Neuronal stem cell (in vitro differentiated cells): ENCODE results near the gene PSKH1.
A peak's percentile ranks its signal among the peaks of the same experiment; 100 is the strongest.

Source experiments
- DNase-seq: peaks from one replicate; pipeline ENCODE4 v3.0.0-alpha.2; 2013; ENCODE audit warnings: low spot score
- H2AFZ ChIP-seq: one replicate; pipeline ENCODE4 v1.6.1; 2013; ENCODE audit warnings: mild to moderate bottlenecking, low read length, inconsistent platforms
- H2AK5ac ChIP-seq: 2 replicates; pipeline ENCODE4 v1.6.1; 2013; ENCODE audit warnings: low read depth, mild to moderate bottlenecking, inconsistent platforms, low read length, moderate library complexity, mixed read lengths
- H2BK120ac ChIP-seq: 2 replicates; pipeline ENCODE4 v1.6.1; 2013; ENCODE audit warnings: low read depth, mild to moderate bottlenecking, inconsistent platforms, low read length, moderate library complexity, mixed read lengths
- H2BK12ac ChIP-seq: one replicate; pipeline ENCODE4 v1.6.1; 2013; ENCODE audit warnings: low read length, inconsistent platforms
- H2BK15ac ChIP-seq: 2 replicates; pipeline ENCODE4 v1.6.1; 2013; ENCODE audit warnings: mild to moderate bottlenecking, low read length, inconsistent platforms, mixed read lengths
- H2BK5ac ChIP-seq: one replicate; pipeline ENCODE4 v1.6.1; 2013; ENCODE audit warnings: inconsistent platforms, mild to moderate bottlenecking, low read length, moderate library complexity
- H3K14ac ChIP-seq: one replicate; pipeline ENCODE4 v1.6.1; 2013; ENCODE audit warnings: low read length, inconsistent platforms
- H3K18ac ChIP-seq: 2 replicates; pipeline ENCODE4 v1.6.1; 2013; ENCODE audit warnings: low read length, inconsistent platforms
- H3K23ac ChIP-seq: 2 replicates; pipeline ENCODE4 v1.6.1; 2013; ENCODE audit warnings: low read depth, mild to moderate bottlenecking, mixed read lengths, low read length, inconsistent platforms; ENCODE audit not compliant: poor library complexity
- H3K27ac ChIP-seq: replicated peaks from 3 replicates; pipeline ENCODE4 v1.5.1; 2013; ENCODE audit warnings: low read length, inconsistent platforms
- H3K27me3 ChIP-seq, 3 experiments: 2 replicates each; pipeline ENCODE4 v1.6.1; 2013; ENCODE audit warnings: low read length in 3 of 3, mild to moderate bottlenecking in 2 of 3, inconsistent platforms in 1 of 3, low read depth in 1 of 3, mixed read lengths in 1 of 3, moderate library complexity in 1 of 3; ENCODE audit not compliant: control insufficient read depth in 3 of 3, insufficient read depth in 3 of 3
- H3K36me3 ChIP-seq, 2 donors: replicated peaks in 1 of 2; 2 replicates each; pipeline ENCODE4 v1.6.1; 2013; ENCODE audit warnings: low read length in 2 of 2; ENCODE audit not compliant: control insufficient read depth in 2 of 2, insufficient read depth in 2 of 2
- H3K4ac ChIP-seq: 2 replicates; pipeline ENCODE4 v1.6.1; 2013; ENCODE audit warnings: inconsistent platforms, mild to moderate bottlenecking, low read length, moderate library complexity
- H3K4me1 ChIP-seq, 2 donors: 1 replicate in 1 of 2; 2 replicates in 1 of 2; pipeline ENCODE4 v1.6.1; 2013; ENCODE audit warnings: low read length in 2 of 2, low read depth in 1 of 2; ENCODE audit not compliant: control insufficient read depth in 2 of 2, insufficient read depth in 1 of 2
- H3K4me2 ChIP-seq: one replicate; pipeline ENCODE4 v1.6.1; 2013; ENCODE audit warnings: mild to moderate bottlenecking, low read length, inconsistent platforms; ENCODE audit not compliant: insufficient read depth, poor library complexity, severe bottlenecking
- H3K4me3 ChIP-seq, 2 donors: 2 replicates each; pipeline ENCODE4 v1.5.1; 2013; ENCODE audit warnings: low read length in 2 of 2, mild to moderate bottlenecking in 2 of 2, inconsistent platforms in 1 of 2, moderate library complexity in 1 of 2
- H3K79me1 ChIP-seq: one replicate; pipeline ENCODE4 v1.6.1; 2013; ENCODE audit warnings: low read depth, mild to moderate bottlenecking, inconsistent platforms, low read length, moderate library complexity
- H3K9ac ChIP-seq: one replicate; pipeline ENCODE4 v1.6.1; 2013; ENCODE audit warnings: mild to moderate bottlenecking, low read depth, low read length, inconsistent platforms; ENCODE audit not compliant: poor library complexity
- H3K9me3 ChIP-seq, 2 donors: replicated peaks in 1 of 2; 2 replicates each; pipeline versions ENCODE3 to v1.6.1; 2013; ENCODE audit warnings: low read length in 2 of 2, mild to moderate bottlenecking in 2 of 2, inconsistent platforms in 1 of 2, low read depth in 1 of 2, mixed read lengths in 1 of 2, moderate library complexity in 1 of 2; ENCODE audit not compliant: control insufficient read depth in 2 of 2, insufficient read depth in 1 of 2
- H4K8ac ChIP-seq: one replicate; pipeline ENCODE4 v1.6.1; 2013; ENCODE audit warnings: low read depth, mild to moderate bottlenecking, inconsistent platforms, low read length, moderate library complexity
- H4K91ac ChIP-seq: one replicate; pipeline ENCODE4 v1.6.1; 2013; ENCODE audit warnings: low read length, low read depth, mild to moderate bottlenecking, inconsistent platforms; ENCODE audit not compliant: poor library complexity
- WGBS, 2 donors: extraction: QIAGEN DNeasy Blood & Tissue Kit; methylation state at CpG; one replicate each; pipeline ENCODE4 v1.1.7; 2013; ENCODE audit warnings: missing lambda C conversion rate in 2 of 2, mixed read lengths in 1 of 2; ENCODE audit not compliant: insufficient read length in 2 of 2, insufficient replicate concordance in 1 of 2; ENCODE audit errors: extremely low coverage in 2 of 2; 5-methylcytosine and 5-hydroxymethylcytosine counted together

The PSKH1 gene

DNA sequence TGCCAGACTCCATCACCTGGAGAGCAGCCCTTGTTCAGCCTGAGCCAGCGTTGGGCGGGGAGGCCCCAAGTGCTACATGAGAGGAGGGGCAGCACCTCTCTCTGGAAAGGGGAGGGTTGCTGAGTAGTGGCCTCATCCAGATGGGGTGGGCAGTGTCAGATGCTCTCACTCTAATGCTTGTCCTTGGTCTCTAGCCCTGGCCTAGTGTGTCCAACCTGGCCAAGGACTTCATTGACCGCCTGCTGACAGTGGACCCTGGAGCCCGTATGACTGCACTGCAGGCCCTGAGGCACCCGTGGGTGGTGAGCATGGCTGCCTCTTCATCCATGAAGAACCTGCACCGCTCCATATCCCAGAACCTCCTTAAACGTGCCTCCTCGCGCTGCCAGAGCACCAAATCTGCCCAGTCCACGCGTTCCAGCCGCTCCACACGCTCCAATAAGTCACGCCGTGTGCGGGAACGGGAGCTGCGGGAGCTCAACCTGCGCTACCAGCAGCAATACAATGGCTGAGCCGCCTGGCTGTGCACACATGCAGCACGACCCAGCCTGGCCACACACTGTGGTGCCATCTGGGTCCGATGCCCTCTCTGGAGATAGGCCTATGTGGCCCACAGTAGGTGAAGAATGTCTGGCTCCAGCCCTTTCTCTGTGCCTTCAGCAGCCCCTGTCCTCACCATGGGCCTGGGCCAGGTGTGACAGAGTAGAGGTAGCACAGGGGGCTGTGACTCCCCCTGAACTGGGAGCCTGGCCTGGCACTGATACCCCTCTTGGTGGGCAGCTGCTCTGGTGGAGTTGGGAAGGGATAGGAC, 34.3 kb downstream of the PSKH1 start:
- Histone ChIP-seq H3K4ac (no peak overlapping the region), H3K79me1 (peaks cover 4% of the 10 kb centered on the region), H3K27me3 (no peaks in the 10 kb centered on the region), H2BK12ac (no peak overlapping the region), H2BK5ac (peak overlapping the region; percentile 46), H3K4me2 (no peak overlapping the region), H3K14ac (no peak overlapping the region), H3K27ac (no peak overlapping the region), H2BK120ac (no peak overlapping the region), H2AK5ac (no peak overlapping the region), H3K9ac (peak overlapping the region; percentile 72), H3K23ac (peak overlapping the region; percentile 59), H3K18ac (no peak overlapping the region), H4K91ac (no peak overlapping the region), H3K9me3 (peaks cover 0 to 2% of the 10 kb centered on the region in 2 donors), H4K8ac (no peak overlapping the region), H2BK15ac (no peak overlapping the region), H3K4me3 (no peak overlapping the region), H2AFZ (no peak overlapping the region), H3K36me3 (peaks cover 18 to 77% of the 10 kb centered on the region in 2 donors), H3K4me1 (no peaks in the 10 kb centered on the region)
- DNase-seq = no peak
- WGBS, 2 donors = no CpG with 5 or more reads among the region's 22 CpGs

DNA sequence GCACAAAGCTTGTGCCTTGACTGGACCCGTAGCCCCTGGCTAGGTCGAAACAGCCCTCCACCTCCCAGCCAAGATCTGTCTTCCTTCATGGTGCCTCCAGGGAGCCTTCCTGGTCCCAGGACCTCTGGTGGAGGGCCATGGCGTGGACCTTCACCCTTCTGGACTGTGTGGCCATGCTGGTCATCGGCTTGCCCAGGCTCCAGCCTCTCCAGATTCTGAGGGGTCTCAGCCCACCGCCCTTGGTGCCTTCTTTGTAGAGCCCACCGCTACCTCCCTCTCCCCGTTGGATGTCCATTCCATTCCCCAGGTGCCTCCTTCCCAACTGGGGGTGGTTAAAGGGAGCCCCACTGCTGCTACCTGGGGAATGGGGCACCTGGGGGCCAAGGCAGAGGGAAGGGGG, 35.1 kb downstream of the PSKH1 start:
- Histone ChIP-seq H2BK15ac (no peak overlapping the region), H3K27ac (no peak overlapping the region), H3K18ac (no peak overlapping the region)

GRCh38 chr16:67928561-67929364, 35.7 kb downstream of the PSKH1 start:
- H3K14ac ChIP-seq = no peak overlapping the region
- no peak overlapping the region for H2BK15ac ChIP-seq
- H3K9me3 ChIP-seq = peaks cover 0 to 2% of the 10 kb centered on the region in 2 donors
- no CpG with 5 or more reads among the region's 16 CpGs for WGBS, 2 donors
- H2BK12ac ChIP-seq = no peak overlapping the region
- H3K23ac ChIP-seq = no peak overlapping the region
- H3K27me3 ChIP-seq = no peaks in the 10 kb centered on the region
- no peak overlapping the region for H3K4ac ChIP-seq
- no peak overlapping the region for H4K8ac ChIP-seq
- no peak overlapping the region for H2BK120ac ChIP-seq
- H3K9ac ChIP-seq = no peak overlapping the region
- no peaks in the 10 kb centered on the region for H3K79me1 ChIP-seq
- H3K4me2 ChIP-seq = no peak overlapping the region
- no peak overlapping the region for H3K27ac ChIP-seq
- H3K18ac ChIP-seq = no peak overlapping the region
- peak overlapping the region in 1 of 2 donors; percentile 32 for H3K4me3 ChIP-seq
- no peak overlapping the region for H2AFZ ChIP-seq
- no peak overlapping the region for H2AK5ac ChIP-seq
- H3K4me1 ChIP-seq = no peaks in the 10 kb centered on the region
- H3K36me3 ChIP-seq = peaks cover 15 to 68% of the 10 kb centered on the region in 2 donors
- peak; percentile 48 for DNase-seq
- H2BK5ac ChIP-seq = no peak overlapping the region
- H4K91ac ChIP-seq = no peak overlapping the region

More for the DNA sequence above, 35.1 kb downstream of the PSKH1 start:
- Histone ChIP-seq H2BK120ac (no peak overlapping the region), H2BK12ac (no peak overlapping the region), H3K4me3 (no peak overlapping the region), H3K9me3 (peaks cover 0 to 2% of the 10 kb centered on the region in 2 donors), H3K27me3 (no peaks in the 10 kb centered on the region), H3K14ac (no peak overlapping the region), H3K79me1 (peaks cover 3% of the 10 kb centered on the region), H3K4ac (no peak overlapping the region), H2AK5ac (no peak overlapping the region), H4K8ac (no peak overlapping the region), H3K4me2 (no peak overlapping the region), H3K4me1 (no peaks in the 10 kb centered on the region), H4K91ac (no peak overlapping the region), H3K9ac (no peak overlapping the region), H3K23ac (no peak overlapping the region), H2AFZ (no peak overlapping the region), H2BK5ac (no peak overlapping the region), H3K36me3 (peaks cover 17 to 71% of the 10 kb centered on the region in 2 donors)
- DNase-seq = no peak
- WGBS, 2 donors = no CpG with 5 or more reads among the region's 7 CpGs

- DNase-seq = no peak
- no peak overlapping the region for H3K4me3 ChIP-seq
- H3K79me1 ChIP-seq = no peaks in the 10 kb centered on the region
- H3K4me2 ChIP-seq = no peak overlapping the region
- peak overlapping the region; percentile 52 for H3K23ac ChIP-seq
- no peak overlapping the region for H2AFZ ChIP-seq
- H3K9me3 ChIP-seq = peaks cover 0 to 2% of the 10 kb centered on the region in 2 donors
- no peak overlapping the region for H3K9ac ChIP-seq
- H2BK5ac ChIP-seq = no peak overlapping the region
- H3K4me1 ChIP-seq = peaks cover 3 to 7% of the 10 kb centered on the region in 2 donors
- H4K8ac ChIP-seq = no peak overlapping the region
- H4K91ac ChIP-seq = no peak overlapping the region
- peaks cover 15 to 60% of the 10 kb centered on the region in 2 donors for H3K36me3 ChIP-seq
- no peak overlapping the region for H2BK12ac ChIP-seq
- H3K18ac ChIP-seq = no peak overlapping the region
- peaks cover 0 to 4% (median 0%) of the 10 kb centered on the region in 3 experiments for H3K27me3 ChIP-seq
- no peak overlapping the region for H2BK120ac ChIP-seq
- no peak overlapping the region for H3K27ac ChIP-seq
- H2BK15ac ChIP-seq = no peak overlapping the region
- WGBS, 2 donors = no CpG with 5 or more reads among the region's 14 CpGs
- no peak overlapping the region for H3K14ac ChIP-seq
- H3K4ac ChIP-seq = no peak overlapping the region
- H2AK5ac ChIP-seq = no peak overlapping the region
Measured at GRCh38 chr16:67930191-67930590, 37.1 kb downstream of the PSKH1 start.
